ENCODE data around the gene RER1.
A peak's percentile ranks its signal among the peaks of the same experiment; 100 is the strongest.

Gene RER1

DNA sequence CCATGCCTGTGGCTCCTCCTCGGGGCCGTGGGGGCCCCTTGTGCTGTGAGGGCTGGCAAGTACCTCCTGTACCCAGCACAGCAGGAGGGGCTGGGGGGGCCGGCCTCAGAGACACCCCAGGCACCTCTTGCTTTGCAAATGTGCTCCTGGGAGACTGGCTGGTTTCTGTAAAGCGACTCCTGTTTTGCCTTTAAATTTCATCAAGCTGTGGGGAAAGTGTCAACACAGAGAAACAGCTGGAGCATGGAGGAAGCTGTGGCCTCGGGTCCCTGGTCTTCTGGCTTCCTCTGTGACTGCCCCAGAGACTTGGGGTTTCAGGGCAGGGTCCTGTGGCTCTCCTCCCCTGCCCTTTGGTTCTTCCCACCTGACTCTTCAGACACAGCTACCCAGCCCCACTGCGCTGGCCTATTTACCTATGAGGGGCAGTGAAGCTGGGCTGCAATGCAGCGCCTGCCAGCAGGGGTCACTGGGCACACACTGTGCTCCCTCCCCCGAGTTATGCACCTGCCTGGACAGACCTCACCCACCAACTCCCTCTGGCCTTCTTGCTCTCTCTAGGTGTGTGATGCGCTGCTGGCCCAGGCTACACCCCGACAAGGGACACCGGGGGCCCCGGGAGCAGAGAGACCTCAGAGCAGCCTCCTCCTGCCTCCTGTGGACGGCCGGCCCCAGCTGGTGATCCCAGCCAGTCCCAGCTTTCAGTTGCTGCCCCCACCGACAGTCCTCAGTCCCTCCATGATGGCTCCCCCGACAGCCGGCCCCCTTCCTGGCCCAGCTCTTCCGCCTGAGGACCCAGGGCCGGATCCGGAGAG lies 38.3 kb downstream of the RER1 start:
- POLR2A ChIA-PET, result no interaction called here
- CTCF ChIA-PET, result no interaction called here
- no peak for DNase-seq (ENCODE audit: extremely low spot score)
- TF ChIP-seq, protein P1, sequence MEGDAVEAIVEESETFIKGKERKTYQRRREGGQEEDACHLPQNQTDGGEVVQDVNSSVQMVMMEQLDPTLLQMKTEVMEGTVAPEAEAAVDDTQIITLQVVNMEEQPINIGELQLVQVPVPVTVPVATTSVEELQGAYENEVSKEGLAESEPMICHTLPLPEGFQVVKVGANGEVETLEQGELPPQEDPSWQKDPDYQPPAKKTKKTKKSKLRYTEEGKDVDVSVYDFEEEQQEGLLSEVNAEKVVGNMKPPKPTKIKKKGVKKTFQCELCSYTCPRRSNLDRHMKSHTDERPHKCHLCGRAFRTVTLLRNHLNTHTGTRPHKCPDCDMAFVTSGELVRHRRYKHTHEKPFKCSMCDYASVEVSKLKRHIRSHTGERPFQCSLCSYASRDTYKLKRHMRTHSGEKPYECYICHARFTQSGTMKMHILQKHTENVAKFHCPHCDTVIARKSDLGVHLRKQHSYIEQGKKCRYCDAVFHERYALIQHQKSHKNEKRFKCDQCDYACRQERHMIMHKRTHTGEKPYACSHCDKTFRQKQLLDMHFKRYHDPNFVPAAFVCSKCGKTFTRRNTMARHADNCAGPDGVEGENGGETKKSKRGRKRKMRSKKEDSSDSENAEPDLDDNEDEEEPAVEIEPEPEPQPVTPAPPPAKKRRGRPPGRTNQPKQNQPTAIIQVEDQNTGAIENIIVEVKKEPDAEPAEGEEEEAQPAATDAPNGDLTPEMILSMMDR (IDR thresholded peaks at IDR 0.05; ENCODE audit: control extremely low read depth, extremely low read depth, low read depth, missing control alignments), result peak; percentile 16

- ChIA-PET POLR2A (no interaction called here), CTCF (no interaction called here)
- DNase-seq (ENCODE audit: extremely low spot score), result no peak
- TF ChIP-seq, protein P1 (IDR thresholded peaks at IDR 0.05; ENCODE audit: control extremely low read depth, extremely low read depth, low read depth, missing control alignments), result no peak
Measured at GRCh38 chr1:2430592-2430973, 38.9 kb downstream of the RER1 start.

GRCh38 chr1:2431103-2431502 lies 39.5 kb downstream of the RER1 start:
- POLR2A ChIA-PET, result no interaction called here
- no peak for DNase-seq (ENCODE audit: extremely low spot score)
- TF ChIP-seq, protein P1 (IDR thresholded peaks at IDR 0.05; ENCODE audit: control extremely low read depth, extremely low read depth, low read depth, missing control alignments), result no peak
- CTCF ChIA-PET, result no interaction called here

GRCh38 chr1:2431518-2431917 lies 39.9 kb downstream of the RER1 start:
- CTCF ChIA-PET, result no interaction called here
- TF ChIP-seq, protein P1 (IDR thresholded peaks at IDR 0.05; ENCODE audit: control extremely low read depth, extremely low read depth, low read depth, missing control alignments), result no peak
- no peak for DNase-seq (ENCODE audit: extremely low spot score)
- POLR2A ChIA-PET, result no interaction called here

- no peak for DNase-seq (ENCODE audit: extremely low spot score)
- ChIA-PET CTCF (no interaction called here), POLR2A (interaction anchor here (0.6 kb wide), 1 partner anchor 45 kb away, joined by 3 read pairs; no protein-coding TSS in a partner anchor)
- TF ChIP-seq, protein P1 (IDR thresholded peaks at IDR 0.05; ENCODE audit: control extremely low read depth, extremely low read depth, low read depth, missing control alignments), result no peak
Measured at GRCh38 chr1:2432441-2432844, 40.8 kb downstream of the RER1 start.

GRCh38 chr1:2433196-2433595 lies 41.6 kb downstream of the RER1 start:
- POLR2A ChIA-PET, result no interaction called here

More at GRCh38 chr1:2433196-2433595, 41.6 kb downstream of the RER1 start:
- TF ChIP-seq, protein P1 (IDR thresholded peaks at IDR 0.05; ENCODE audit: control extremely low read depth, extremely low read depth, low read depth, missing control alignments), result no peak
- CTCF ChIA-PET, result interaction anchor here (0.7 kb wide), 1 partner anchor 97 kb away, joined by 3 read pairs; the partner anchor contains the start of gene HES5
- no peak for DNase-seq (ENCODE audit: extremely low spot score)

Data from GM10248 (cell line).